GDM1 (cell line): ENCODE results near the gene KANSL2.
"Not testable (repeated sequence)": the region's sequence is repeated elsewhere in the genome, so short reads cannot be mapped to it uniquely, and the experiment has no call there.

Experiments used
- DNase-seq: peaks from one replicate; lab custom pipeline; 2025; lab: John Stamatoyannopoulos, UW

The KANSL2 gene

GRCh38 chr12:48682927-48683326 is 889 bp upstream of the KANSL2 start:
- DNase-seq, result no peak

- DNase-seq, result not testable (repeated sequence)
Measured at GRCh38 chr12:48682533-48682905, 481 bp upstream of the KANSL2 start.

- DNase-seq, result no peak
Measured at GRCh38 chr12:48681399-48681709, 684 bp downstream of the KANSL2 start.

- no peak for DNase-seq
Measured at GRCh38 chr12:48680861-48681260, 1.2 kb downstream of the KANSL2 start.

- no peak for DNase-seq
Measured at GRCh38 chr12:48678551-48679185, 3.4 kb downstream of the KANSL2 start.

- DNase-seq, result no peak
Measured at GRCh38 chr12:48671231-48671856, 10.7 kb downstream of the KANSL2 start.

- no peak for DNase-seq
Measured at GRCh38 chr12:48668996-48669395, 13.0 kb downstream of the KANSL2 start.

GRCh38 chr12:48659863-48660262 is 22.2 kb downstream of the KANSL2 start:
- no peak for DNase-seq

GRCh38 chr12:48651681-48652080 is 30.4 kb downstream of the KANSL2 start:
- DNase-seq, result no peak

GRCh38 chr12:48645354-48645753 is 36.7 kb downstream of the KANSL2 start:
- not testable (repeated sequence) for DNase-seq

- no peak for DNase-seq
Measured at GRCh38 chr12:48643011-48643410, 39.0 kb downstream of the KANSL2 start.

GRCh38 chr12:48641752-48642555 is 40.1 kb downstream of the KANSL2 start:
- not testable (repeated sequence) for DNase-seq

- no peak for DNase-seq
Measured at GRCh38 chr12:48640854-48641253, 41.2 kb downstream of the KANSL2 start.

- DNase-seq, result no peak
Measured at GRCh38 chr12:48640428-48640827, 41.6 kb downstream of the KANSL2 start.

- DNase-seq, result no peak
Measured at GRCh38 chr12:48631071-48631470, 51.0 kb downstream of the KANSL2 start.

GRCh38 chr12:48630346-48630745 is 51.7 kb downstream of the KANSL2 start:
- DNase-seq, result no peak

GRCh38 chr12:48629541-48629940 is 52.5 kb downstream of the KANSL2 start:
- DNase-seq, result no peak

- no peak for DNase-seq
Measured at GRCh38 chr12:48627556-48627955, 54.5 kb downstream of the KANSL2 start.

GRCh38 chr12:48622997-48623396 is 59.0 kb downstream of the KANSL2 start:
- DNase-seq, result not testable (repeated sequence)

GRCh38 chr12:48618541-48618940 is 63.5 kb downstream of the KANSL2 start:
- DNase-seq, result peak; percentile 32

GRCh38 chr12:48615681-48616080 is 66.4 kb downstream of the KANSL2 start:
- DNase-seq, result no peak

- no peak for DNase-seq
Measured at GRCh38 chr12:48613321-48613720, 68.7 kb downstream of the KANSL2 start.
